HepG2 (cell line): Measurements from ENCODE around the gene SSNA1. TPM values are rescaled to one million over a fixed set of nuclear protein-coding genes. Genes with fewer than 3 reads are reported as not detected.

Experiments used
- CBX1 ChIP-seq: IDR thresholded peaks from one replicate; pipeline ENCODE4 v1.6.1; 2016; ENCODE audit warnings: antibody characterized with exemption, low read depth
- FOXK1 ChIP-seq: sonication (generic); formaldehyde crosslinking; IDR thresholded peaks from 2 replicates; pipeline ENCODE4 v1.4.0; 2020; ENCODE audit warnings: low read depth, missing genetic modification reagents, borderline replicate concordance
- HOXA7 ChIP-seq: sonication (generic); formaldehyde crosslinking; IDR thresholded peaks from 2 replicates; pipeline ENCODE4 v1.8.1; 2022; ENCODE audit warnings: mild to moderate bottlenecking, missing genetic modification reagents, moderate library complexity
- KLF9 ChIP-seq: IDR thresholded peaks from 2 replicates; pipeline ENCODE4 v1.6.1; 2016; ENCODE audit warnings: low read depth
- KMT2A ChIP-seq: sonication (generic); formaldehyde crosslinking; IDR thresholded peaks from 2 replicates; pipeline ENCODE4 v1.4.0; 2020; ENCODE audit warnings: missing genetic modification reagents
- MEIS2 ChIP-seq: sonication (generic); formaldehyde crosslinking; IDR thresholded peaks from 2 replicates; pipeline ENCODE4 v1.9.0; 2021; ENCODE audit warnings: mild to moderate bottlenecking, missing genetic modification reagents
- NR2F6 ChIP-seq, 2 experiments: IDR thresholded peaks; 2 replicates each; pipeline ENCODE4 v1.6.1; 2016; ENCODE audit warnings: antibody characterized with exemption in 1 of 2, mild to moderate bottlenecking in 1 of 2
- U2AF1 ChIP-seq: fragments of 200-400 bp; formaldehyde crosslinking; optimal IDR thresholded peaks from 2 replicates; pipeline ENCODE3; 2017; ENCODE audit warnings: mild to moderate bottlenecking, low read depth, low read length
- ZBTB3 ChIP-seq: sonication (generic); formaldehyde crosslinking; IDR thresholded peaks from 2 replicates; pipeline ENCODE4 v1.4.0; 2020; ENCODE audit warnings: low read depth, mild to moderate bottlenecking, moderate library complexity, missing genetic modification reagents, borderline replicate concordance
- ZBTB7A ChIP-seq: sonication (generic); formaldehyde crosslinking; IDR thresholded peaks from 2 replicates; pipeline ENCODE4 v1.8.0; 2022; ENCODE audit warnings: mild to moderate bottlenecking, missing genetic modification reagents
- ZNF354B ChIP-seq: sonication (generic); formaldehyde crosslinking; IDR thresholded peaks from 2 replicates; pipeline ENCODE4 v1.8.0; 2022; ENCODE audit warnings: mild to moderate bottlenecking, missing genetic modification reagents
- ZNF589 ChIP-seq: sonication (generic); formaldehyde crosslinking; conservative IDR thresholded peaks from 2 replicates; pipeline ENCODE4 v1.8.0; 2022; ENCODE audit warnings: mild to moderate bottlenecking, moderate library complexity, missing genetic modification reagents
- ZNF768 ChIP-seq: sonication (generic); formaldehyde crosslinking; IDR thresholded peaks from 2 replicates; pipeline ENCODE4 v1.4.0; 2020; ENCODE audit warnings: missing genetic modification reagents
- ZNF83 ChIP-seq: sonication (generic); formaldehyde crosslinking; IDR thresholded peaks from 2 replicates; pipeline ENCODE4 v1.4.0; 2020; ENCODE audit warnings: missing genetic modification reagents, mild to moderate bottlenecking, borderline replicate concordance
- ZNF891 ChIP-seq: sonication (generic); formaldehyde crosslinking; IDR thresholded peaks from 2 replicates; pipeline ENCODE4 v1.5.0; 2020; ENCODE audit warnings: mild to moderate bottlenecking, missing genetic modification reagents
- polyA plus RNA-seq, 8 experiments: library from polyadenylated mRNA; depleted of rRNA in 3 of 8; stranded (reverse) in 7 of 8; unstranded in 1 of 8; fragments of >200 nt; fragmentation: Illumina TruSeq in 4 of 8; extraction: Trizol in 4 of 8; gene quantifications; 2 replicates each; pipeline versions ENCODE4 v1.2.1 to v1.2.3, GENCODE V29; 2011 to 2016; ENCODE audit warnings: low read depth in 4 of 8, missing spikeins in 1 of 8, mixed read lengths in 1 of 8; ENCODE audit not compliant: insufficient read depth in 1 of 8
- total RNA-seq, 5 experiments: library from RNA; depleted of rRNA; stranded (reverse); fragments of >200 nt; fragmentation: Illumina TruSeq; extraction: Trizol; gene quantifications; 2 replicates each; pipeline ENCODE4 v1.2.3, GENCODE V29; 2016; ENCODE audit warnings: low read depth in 1 of 5
- TF ChIP-seq, protein P1 (sequence below), 2 experiments: sonication (generic) in 1 of 2; formaldehyde crosslinking in 1 of 2; IDR thresholded peaks; 2 replicates each; pipeline versions ENCODE4 v1.6.1 to v1.9.0; 2014 to 2022; ENCODE audit warnings: antibody characterized with exemption in 1 of 2, borderline replicate concordance in 1 of 2, inconsistent platforms in 1 of 2, low read depth in 1 of 2, missing genetic modification reagents in 1 of 2
- TF ChIP-seq, protein P2 (sequence below): sonication (generic); formaldehyde crosslinking; IDR thresholded peaks from 2 replicates; pipeline ENCODE4 v1.5.0; 2020; ENCODE audit warnings: mild to moderate bottlenecking, missing genetic modification reagents, borderline replicate concordance
- TF ChIP-seq, protein P3 (sequence below): sonication (generic); formaldehyde crosslinking; IDR thresholded peaks from 2 replicates; pipeline ENCODE4 v1.5.1; 2020; ENCODE audit warnings: missing genetic modification reagents, mild to moderate bottlenecking, borderline replicate concordance
- TF ChIP-seq, protein P4 (sequence below): sonication (generic); formaldehyde crosslinking; IDR thresholded peaks from 2 replicates; pipeline ENCODE4 v1.5.0; 2020; ENCODE audit warnings: missing genetic modification reagents

The SSNA1 gene
- total and polyA plus RNA-seq, 2 of the 13 experiments (the other 11 are each of a cell fraction or from before 2014, with no cell fraction given): 35.9 to 49.4 TPM

DNA sequence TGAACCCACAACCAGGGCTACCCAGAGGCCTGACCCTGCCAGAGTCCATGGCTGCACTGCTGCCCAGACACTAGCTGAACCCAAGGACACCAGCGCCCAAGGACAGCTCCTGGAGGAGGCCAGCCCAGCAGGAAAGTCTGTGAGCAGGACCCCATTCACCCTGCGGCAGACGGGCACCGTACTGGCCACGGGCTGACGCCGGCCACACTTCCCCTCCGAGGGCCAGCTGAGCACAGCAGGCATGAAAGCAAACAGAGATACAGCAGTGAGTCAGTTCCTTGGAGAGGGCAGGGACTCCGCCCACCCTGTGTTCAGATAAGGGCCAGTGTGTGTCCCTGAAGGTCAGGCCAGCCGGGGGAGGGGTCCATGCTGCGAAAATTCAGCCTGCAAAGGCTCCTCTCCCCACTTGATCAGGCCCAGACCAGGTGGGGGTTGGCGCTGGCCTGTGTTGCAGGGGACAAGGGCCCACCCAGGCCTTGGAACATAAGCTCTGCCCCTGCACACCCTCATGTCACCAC, 30.3 kb downstream of the SSNA1 start (continued):
- TF ChIP-seq, protein P1, sequence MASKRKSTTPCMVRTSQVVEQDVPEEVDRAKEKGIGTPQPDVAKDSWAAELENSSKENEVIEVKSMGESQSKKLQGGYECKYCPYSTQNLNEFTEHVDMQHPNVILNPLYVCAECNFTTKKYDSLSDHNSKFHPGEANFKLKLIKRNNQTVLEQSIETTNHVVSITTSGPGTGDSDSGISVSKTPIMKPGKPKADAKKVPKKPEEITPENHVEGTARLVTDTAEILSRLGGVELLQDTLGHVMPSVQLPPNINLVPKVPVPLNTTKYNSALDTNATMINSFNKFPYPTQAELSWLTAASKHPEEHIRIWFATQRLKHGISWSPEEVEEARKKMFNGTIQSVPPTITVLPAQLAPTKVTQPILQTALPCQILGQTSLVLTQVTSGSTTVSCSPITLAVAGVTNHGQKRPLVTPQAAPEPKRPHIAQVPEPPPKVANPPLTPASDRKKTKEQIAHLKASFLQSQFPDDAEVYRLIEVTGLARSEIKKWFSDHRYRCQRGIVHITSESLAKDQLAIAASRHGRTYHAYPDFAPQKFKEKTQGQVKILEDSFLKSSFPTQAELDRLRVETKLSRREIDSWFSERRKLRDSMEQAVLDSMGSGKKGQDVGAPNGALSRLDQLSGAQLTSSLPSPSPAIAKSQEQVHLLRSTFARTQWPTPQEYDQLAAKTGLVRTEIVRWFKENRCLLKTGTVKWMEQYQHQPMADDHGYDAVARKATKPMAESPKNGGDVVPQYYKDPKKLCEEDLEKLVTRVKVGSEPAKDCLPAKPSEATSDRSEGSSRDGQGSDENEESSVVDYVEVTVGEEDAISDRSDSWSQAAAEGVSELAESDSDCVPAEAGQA (IDR thresholded peaks at IDR 0.05; ENCODE audit: low read depth): no peak
- TF ChIP-seq, protein P1 (CRISPR knock-in tag; IDR thresholded peaks at IDR 0.05; ENCODE audit: borderline replicate concordance): no peak
- TF ChIP-seq ZBTB7A (CRISPR knock-in tag) (no peak), ZNF83 (CRISPR knock-in tag) (no peak; the same call in 1 of the 2 replicates), ZBTB3 (no peak), NR2F6 (IDR thresholded peaks at IDR 0.05) (peak; percentile 76), NR2F6 (CRISPR knock-in tag; IDR thresholded peaks at IDR 0.05) (peak; percentile 85), ZNF354B (CRISPR knock-in tag) (no peak), U2AF1 (no peak), FOXK1 (CRISPR knock-in tag) (0 out of 2 replicates have a peak, but pooled peaks have one; percentile 35), CBX1 (peak; percentile 50), ZNF589 (CRISPR knock-in tag) (no peak; the same call in 1 of the 2 replicates), KLF9 (CRISPR knock-in tag) (no peak), KMT2A (CRISPR knock-in tag) (no peak), ZNF891 (CRISPR knock-in tag) (peak; percentile 87), ZNF768 (CRISPR knock-in tag) (peak; percentile 33; the same call in 1 of the 2 replicates), MEIS2 (peak; percentile 57; the same call in 1 of the 2 replicates), HOXA7 (no peak)
- TF ChIP-seq, protein P2, sequence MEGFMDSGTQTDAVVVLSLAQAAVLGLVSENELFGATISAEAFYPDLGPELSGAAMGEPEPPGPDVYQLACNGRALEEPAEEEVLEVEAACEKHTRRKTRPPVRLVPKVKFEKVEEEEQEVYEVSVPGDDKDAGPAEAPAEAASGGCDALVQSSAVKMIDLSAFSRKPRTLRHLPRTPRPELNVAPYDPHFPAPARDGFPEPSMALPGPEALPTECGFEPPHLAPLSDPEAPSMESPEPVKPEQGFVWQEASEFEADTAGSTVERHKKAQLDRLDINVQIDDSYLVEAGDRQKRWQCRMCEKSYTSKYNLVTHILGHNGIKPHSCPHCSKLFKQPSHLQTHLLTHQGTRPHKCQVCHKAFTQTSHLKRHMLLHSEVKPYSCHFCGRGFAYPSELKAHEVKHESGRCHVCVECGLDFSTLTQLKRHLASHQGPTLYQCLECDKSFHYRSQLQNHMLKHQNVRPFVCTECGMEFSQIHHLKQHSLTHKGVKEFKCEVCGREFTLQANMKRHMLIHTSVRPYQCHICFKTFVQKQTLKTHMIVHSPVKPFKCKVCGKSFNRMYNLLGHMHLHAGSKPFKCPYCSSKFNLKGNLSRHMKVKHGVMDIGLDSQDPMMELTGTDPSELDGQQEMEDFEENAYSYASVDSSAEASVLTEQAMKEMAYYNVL (CRISPR knock-in tag): no peak
- TF ChIP-seq, protein P3, sequence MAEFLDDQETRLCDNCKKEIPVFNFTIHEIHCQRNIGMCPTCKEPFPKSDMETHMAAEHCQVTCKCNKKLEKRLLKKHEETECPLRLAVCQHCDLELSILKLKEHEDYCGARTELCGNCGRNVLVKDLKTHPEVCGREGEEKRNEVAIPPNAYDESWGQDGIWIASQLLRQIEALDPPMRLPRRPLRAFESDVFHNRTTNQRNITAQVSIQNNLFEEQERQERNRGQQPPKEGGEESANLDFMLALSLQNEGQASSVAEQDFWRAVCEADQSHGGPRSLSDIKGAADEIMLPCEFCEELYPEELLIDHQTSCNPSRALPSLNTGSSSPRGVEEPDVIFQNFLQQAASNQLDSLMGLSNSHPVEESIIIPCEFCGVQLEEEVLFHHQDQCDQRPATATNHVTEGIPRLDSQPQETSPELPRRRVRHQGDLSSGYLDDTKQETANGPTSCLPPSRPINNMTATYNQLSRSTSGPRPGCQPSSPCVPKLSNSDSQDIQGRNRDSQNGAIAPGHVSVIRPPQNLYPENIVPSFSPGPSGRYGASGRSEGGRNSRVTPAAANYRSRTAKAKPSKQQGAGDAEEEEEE (CRISPR knock-in tag): no peak
- TF ChIP-seq, protein P4, sequence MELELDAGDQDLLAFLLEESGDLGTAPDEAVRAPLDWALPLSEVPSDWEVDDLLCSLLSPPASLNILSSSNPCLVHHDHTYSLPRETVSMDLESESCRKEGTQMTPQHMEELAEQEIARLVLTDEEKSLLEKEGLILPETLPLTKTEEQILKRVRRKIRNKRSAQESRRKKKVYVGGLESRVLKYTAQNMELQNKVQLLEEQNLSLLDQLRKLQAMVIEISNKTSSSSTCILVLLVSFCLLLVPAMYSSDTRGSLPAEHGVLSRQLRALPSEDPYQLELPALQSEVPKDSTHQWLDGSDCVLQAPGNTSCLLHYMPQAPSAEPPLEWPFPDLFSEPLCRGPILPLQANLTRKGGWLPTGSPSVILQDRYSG (CRISPR knock-in tag): no peak
